Osteocyte (in vitro differentiated cells): ENCODE results near the gene MMP24OS. TPM values are rescaled to one million over a fixed set of nuclear protein-coding genes. Genes with fewer than 3 reads are reported as not detected.
A peak's percentile ranks its signal among the peaks of the same experiment; 100 is the strongest.

ENCODE experiments used
- DNase-seq: peaks from one replicate; pipeline ENCODE4 v3.0.0; 2021; ENCODE audit warnings: mixed read lengths; ENCODE audit not compliant: unreplicated experiment; ENCODE audit errors: extremely low spot score
- H3K27ac Mint-ChIP-seq: one replicate; pipeline ENCODE4 v1.8.0; 2021; ENCODE audit warnings: mild to moderate bottlenecking, mixed read lengths; ENCODE audit not compliant: unreplicated experiment
- H3K27me3 Mint-ChIP-seq: one replicate; pipeline ENCODE4 v1.8.0; 2021; ENCODE audit warnings: mixed read lengths; ENCODE audit not compliant: unreplicated experiment
- H3K36me3 Mint-ChIP-seq: one replicate; pipeline ENCODE4 v1.8.0; 2021; ENCODE audit warnings: mixed read lengths; ENCODE audit not compliant: unreplicated experiment
- H3K4me1 Mint-ChIP-seq: one replicate; pipeline ENCODE4 v1.8.0; 2021; ENCODE audit warnings: mixed read lengths; ENCODE audit not compliant: unreplicated experiment
- H3K4me3 Mint-ChIP-seq: one replicate; pipeline ENCODE4 v1.8.0; 2021; ENCODE audit warnings: mild to moderate bottlenecking, moderate library complexity, mixed read lengths; ENCODE audit not compliant: unreplicated experiment
- H3K9me3 Mint-ChIP-seq: one replicate; pipeline ENCODE4 v1.8.0; 2021; ENCODE audit warnings: mixed read lengths; ENCODE audit not compliant: unreplicated experiment
- total RNA-seq: library from RNA; stranded (reverse); gene quantifications from 2 replicates; pipeline ENCODE4 v1.2.1, GENCODE V29; 2021
- TF ChIP-seq, protein P1 (sequence below): fragments of 200-600 bp; sonication (generic); IDR thresholded peaks from 2 replicates; pipeline ENCODE4 v1.5.0; 2021; ENCODE audit warnings: antibody characterized with exemption, mild to moderate bottlenecking, moderate library complexity

Gene MMP24OS
- total RNA-seq, 1 donor from 2014 or later = 120 TPM

DNA sequence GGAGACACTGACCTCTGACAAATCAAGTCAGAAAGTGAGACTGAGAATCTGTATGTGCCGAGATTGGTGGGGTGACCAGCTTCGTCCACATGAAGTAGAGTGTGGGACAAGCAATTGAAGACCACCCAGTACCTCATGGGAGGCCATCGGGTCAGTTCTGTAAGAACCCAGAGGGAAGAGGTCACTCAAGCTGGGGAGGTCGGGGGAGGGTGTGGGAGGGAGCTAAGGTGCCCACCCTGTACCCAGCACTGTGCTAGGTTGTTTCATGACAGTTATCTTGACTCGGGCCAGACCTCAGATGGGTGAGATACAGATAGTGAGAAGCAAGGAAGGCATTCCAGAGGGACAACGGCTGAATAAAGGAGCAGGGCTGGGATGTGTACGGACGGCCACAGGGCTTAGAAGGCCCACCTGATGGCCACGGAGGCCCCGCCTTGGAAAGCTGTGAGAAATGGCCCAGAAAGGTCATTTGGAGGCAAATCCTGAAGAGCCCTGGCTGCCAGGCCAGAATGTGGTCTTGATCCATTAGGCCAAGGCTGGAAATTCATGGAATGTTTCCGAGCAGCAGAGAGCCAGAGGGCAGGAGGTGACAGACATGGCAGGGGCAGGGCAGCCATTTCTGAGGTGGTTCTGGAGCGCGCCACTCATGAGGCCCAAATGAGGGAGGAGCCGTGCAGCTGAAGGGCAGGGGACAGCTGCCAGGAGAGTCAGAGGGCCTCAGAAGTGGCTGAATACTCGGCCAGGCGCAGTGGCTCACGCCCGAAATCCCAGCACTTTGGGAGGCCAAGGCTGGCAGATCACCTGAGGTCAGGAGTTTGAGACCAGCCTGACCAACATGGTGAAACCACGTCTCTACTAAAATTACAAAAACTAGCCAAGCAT lies 7.7 kb downstream of the MMP24OS start:
- TF ChIP-seq, protein P1, sequence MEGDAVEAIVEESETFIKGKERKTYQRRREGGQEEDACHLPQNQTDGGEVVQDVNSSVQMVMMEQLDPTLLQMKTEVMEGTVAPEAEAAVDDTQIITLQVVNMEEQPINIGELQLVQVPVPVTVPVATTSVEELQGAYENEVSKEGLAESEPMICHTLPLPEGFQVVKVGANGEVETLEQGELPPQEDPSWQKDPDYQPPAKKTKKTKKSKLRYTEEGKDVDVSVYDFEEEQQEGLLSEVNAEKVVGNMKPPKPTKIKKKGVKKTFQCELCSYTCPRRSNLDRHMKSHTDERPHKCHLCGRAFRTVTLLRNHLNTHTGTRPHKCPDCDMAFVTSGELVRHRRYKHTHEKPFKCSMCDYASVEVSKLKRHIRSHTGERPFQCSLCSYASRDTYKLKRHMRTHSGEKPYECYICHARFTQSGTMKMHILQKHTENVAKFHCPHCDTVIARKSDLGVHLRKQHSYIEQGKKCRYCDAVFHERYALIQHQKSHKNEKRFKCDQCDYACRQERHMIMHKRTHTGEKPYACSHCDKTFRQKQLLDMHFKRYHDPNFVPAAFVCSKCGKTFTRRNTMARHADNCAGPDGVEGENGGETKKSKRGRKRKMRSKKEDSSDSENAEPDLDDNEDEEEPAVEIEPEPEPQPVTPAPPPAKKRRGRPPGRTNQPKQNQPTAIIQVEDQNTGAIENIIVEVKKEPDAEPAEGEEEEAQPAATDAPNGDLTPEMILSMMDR = no peak
- Mint-ChIP-seq H3K4me3 (no peak overlapping the region), H3K27me3 (no peaks in the 10 kb centered on the region), H3K4me1 (no peaks in the 10 kb centered on the region), H3K9me3 (no peaks in the 10 kb centered on the region), H3K36me3 (peaks cover 10% of the 10 kb centered on the region), H3K27ac (peak overlapping the region; percentile 5)
- DNase-seq = no peak

DNA sequence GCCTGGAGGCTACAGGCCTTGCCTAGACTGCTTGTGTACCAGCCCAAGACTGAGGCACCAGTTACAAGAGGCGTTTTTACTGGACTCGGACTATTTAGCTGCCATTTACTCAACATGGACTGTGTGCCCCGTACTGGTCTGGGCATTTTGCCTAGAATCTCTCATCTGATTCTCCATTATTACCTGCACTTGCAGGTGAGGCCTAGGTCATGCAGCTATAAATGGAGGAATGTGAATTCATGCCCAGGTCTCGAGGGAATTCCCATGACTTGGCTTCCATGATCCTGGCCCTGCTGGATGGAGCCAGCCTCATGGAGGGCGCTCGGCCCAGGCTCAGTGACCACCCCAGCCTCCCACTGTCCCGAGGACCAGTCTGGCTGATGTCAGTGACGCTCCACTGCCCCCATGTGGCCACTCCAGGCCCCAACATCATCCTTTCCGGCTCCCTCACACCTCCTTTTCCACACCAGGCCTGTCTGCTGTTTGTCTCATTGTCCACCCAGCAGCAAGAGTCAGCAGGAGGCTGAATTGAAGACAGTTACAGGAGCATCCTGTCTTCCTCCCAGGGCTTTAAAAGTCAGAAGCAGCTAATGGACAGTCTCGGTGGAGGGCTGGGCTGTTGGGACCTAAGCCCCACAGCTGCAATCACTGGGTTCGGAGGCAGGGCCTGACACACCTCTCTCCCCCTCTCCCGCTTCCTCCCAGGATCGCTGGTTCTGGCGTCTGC lies 8.7 kb downstream of the MMP24OS start:
- TF ChIP-seq, protein P1 = peak; percentile 79
- Mint-ChIP-seq H3K36me3 (peaks cover 13% of the 10 kb centered on the region), H3K27me3 (no peaks in the 10 kb centered on the region), H3K4me1 (no peaks in the 10 kb centered on the region), H3K4me3 (no peak overlapping the region), H3K9me3 (no peaks in the 10 kb centered on the region), H3K27ac (no peak overlapping the region)
- DNase-seq = no peak

DNA sequence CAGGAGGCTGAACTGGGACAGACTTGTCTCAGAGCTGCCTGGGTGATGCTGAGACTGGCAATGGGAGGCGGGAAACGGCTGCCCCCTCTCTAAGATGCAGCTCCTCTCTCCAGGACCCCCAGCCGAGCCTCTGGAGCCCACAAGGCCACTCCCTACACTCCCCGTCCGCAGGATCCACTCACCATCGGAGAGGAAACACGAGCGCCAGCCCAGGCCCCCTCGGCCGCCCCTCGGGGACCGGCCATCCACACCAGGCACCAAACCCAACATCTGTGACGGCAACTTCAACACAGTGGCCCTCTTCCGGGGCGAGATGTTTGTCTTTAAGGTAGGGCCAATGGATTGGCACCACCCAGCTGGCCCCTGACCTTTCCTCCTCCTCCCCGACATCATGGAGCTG lies 10.8 kb downstream of the MMP24OS start:
- Mint-ChIP-seq H3K36me3 (peaks cover 18% of the 10 kb centered on the region), H3K9me3 (no peaks in the 10 kb centered on the region), H3K27ac (no peak overlapping the region), H3K4me3 (no peak overlapping the region), H3K27me3 (no peaks in the 10 kb centered on the region), H3K4me1 (peaks cover 12% of the 10 kb centered on the region)
- DNase-seq = no peak
- TF ChIP-seq, protein P1 = no peak

DNA sequence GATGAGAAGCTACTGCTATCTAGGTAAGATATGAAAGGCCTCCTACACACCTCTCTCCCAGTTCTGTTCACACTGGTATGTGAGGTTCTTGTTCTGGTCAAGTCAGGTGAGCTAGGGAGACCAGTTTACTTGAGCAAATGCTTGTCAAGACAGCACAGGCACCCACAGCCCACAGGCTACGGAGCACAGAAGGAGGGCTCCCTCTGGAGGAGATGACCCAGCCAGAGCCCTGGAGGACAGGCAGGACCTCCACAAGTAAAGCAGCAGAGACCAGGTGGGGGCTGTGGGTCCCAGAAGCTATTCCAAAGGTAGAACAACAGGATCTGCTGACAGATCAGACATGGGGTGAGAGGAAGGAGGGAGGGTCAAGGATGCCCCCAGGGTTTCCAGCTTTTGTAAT lies 13.2 kb downstream of the MMP24OS start:
- Mint-ChIP-seq H3K27ac (no peak overlapping the region), H3K4me3 (no peak overlapping the region), H3K36me3 (peaks cover 18% of the 10 kb centered on the region), H3K4me1 (peaks cover 12% of the 10 kb centered on the region), H3K9me3 (no peaks in the 10 kb centered on the region), H3K27me3 (no peaks in the 10 kb centered on the region)
- DNase-seq = no peak
- TF ChIP-seq, protein P1 = no peak
